ENCODE data around the gene CNGB1.

DNA sequence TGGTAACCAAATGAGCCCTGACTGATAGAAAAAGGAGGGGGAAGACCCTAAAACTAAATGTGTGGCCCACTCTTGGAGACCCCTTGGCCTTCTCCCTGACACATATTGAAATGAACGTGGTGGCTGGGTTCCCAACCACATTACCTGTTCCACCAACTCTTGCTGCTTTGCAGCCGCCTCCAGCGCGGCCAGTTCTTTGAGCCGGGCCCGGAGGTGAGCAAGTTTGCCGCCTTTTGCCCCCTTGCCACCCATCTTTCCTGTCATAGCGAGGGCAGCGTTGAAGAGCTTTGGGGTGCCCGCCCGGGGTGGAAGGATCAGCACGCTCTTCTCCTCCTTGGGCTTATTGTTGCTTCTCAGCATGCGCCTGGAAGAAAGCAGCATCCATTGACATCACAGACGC, 83.2 kb downstream of the CNGB1 start:
- no peak for TF ChIP-seq CTCF (IDR thresholded peaks at IDR 0.05)
- no peak for TF ChIP-seq RXRA (IDR thresholded peaks at IDR 0.05; ENCODE audit: borderline replicate concordance, low read depth)
- TF ChIP-seq RFX5 (IDR thresholded peaks at IDR 0.05; ENCODE audit: low read length), result no peak
- TF ChIP-seq SMC3 (IDR thresholded peaks at IDR 0.05; ENCODE audit: low read depth, low read length), result no peak
- no peak for TF ChIP-seq NFIC (IDR thresholded peaks at IDR 0.05; ENCODE audit: borderline replicate concordance)
- TF ChIP-seq POLR2AphosphoS5 (IDR thresholded peaks at IDR 0.05; ENCODE audit: low read depth, low read length), result no peak
- no peak for TF ChIP-seq EP300 (IDR thresholded peaks at IDR 0.05; ENCODE audit: borderline replicate concordance in 1 of 2, low read depth in 1 of 2, low read length in 1 of 2)

Measured in SK-N-SH (cell line).